Kidney epithelial cell (primary cell): Measurements from ENCODE around the gene DDC. TPM values are rescaled to one million over a fixed set of nuclear protein-coding genes. Genes with fewer than 3 reads are reported as not detected.

Experiments used
- DNase-seq: peaks from one replicate; pipeline ENCODE4 v3.0.0-alpha.2; 2010; ENCODE audit warnings: low read depth
- H3K27me3 ChIP-seq: 2 replicates; pipeline ENCODE4 v1.6.0; 2011; ENCODE audit warnings: low read length; ENCODE audit not compliant: control insufficient read depth, insufficient read depth
- H3K36me3 ChIP-seq: 2 replicates; pipeline ENCODE4 v1.5.1; 2011; ENCODE audit warnings: low read length; ENCODE audit not compliant: control insufficient read depth, insufficient read depth
- H3K4me3 ChIP-seq: 2 replicates; pipeline ENCODE4 v1.5.1; 2011; ENCODE audit warnings: low read depth, mild to moderate bottlenecking, control low read depth, low read length
- CTCF ChIP-seq: IDR thresholded peaks from 2 replicates; pipeline ENCODE4 v1.5.1; 2011; ENCODE audit warnings: mild to moderate bottlenecking, moderate library complexity, low read length, control low read depth, inconsistent platforms; ENCODE audit not compliant: insufficient read depth, poor library complexity, severe bottlenecking
- total RNA-seq: library from RNA; depleted of rRNA; stranded (reverse); fragments of >200 nt; gene quantifications from 2 replicates; pipeline ENCODE4 v1.2.3, GENCODE V29; 2015

DDC gene
- total RNA-seq, 1 donor from 2014 or later: not detected

GRCh38 chr7:50509459-50509858 lies 55.7 kb downstream of the DDC start:
- Histone ChIP-seq H3K4me3 (no peak overlapping the region), H3K27me3 (no peaks in the 10 kb centered on the region), H3K36me3 (no peaks in the 10 kb centered on the region)
- TF ChIP-seq CTCF: no peak
- no peak for DNase-seq

- DNase-seq: no peak
- no peak for TF ChIP-seq CTCF
- no peaks in the 10 kb centered on the region for H3K36me3 ChIP-seq
- no peaks in the 10 kb centered on the region for H3K27me3 ChIP-seq
- no peak overlapping the region for H3K4me3 ChIP-seq
These were observed 56.7 kb downstream of the DDC start for GRCh38 chr7:50508471-50508943.

- Histone ChIP-seq H3K27me3 (no peaks in the 10 kb centered on the region), H3K4me3 (no peak overlapping the region), H3K36me3 (no peaks in the 10 kb centered on the region)
- DNase-seq: no peak
- TF ChIP-seq CTCF: no peak
These were observed 57.2 kb downstream of the DDC start for GRCh38 chr7:50507898-50508470.

GRCh38 chr7:50505553-50506210 lies 59.5 kb downstream of the DDC start:
- H3K27me3 ChIP-seq: no peaks in the 10 kb centered on the region
- no peak overlapping the region for H3K4me3 ChIP-seq
- no peak for TF ChIP-seq CTCF
- no peak for DNase-seq
- H3K36me3 ChIP-seq: no peaks in the 10 kb centered on the region

- no peak for TF ChIP-seq CTCF
- H3K4me3 ChIP-seq: no peak overlapping the region
- no peaks in the 10 kb centered on the region for H3K36me3 ChIP-seq
- H3K27me3 ChIP-seq: no peaks in the 10 kb centered on the region
- no peak for DNase-seq
These were observed 60.3 kb downstream of the DDC start for GRCh38 chr7:50504646-50505546.
